ENCODE data around the gene NRXN3. TPM values are rescaled to one million over a fixed set of nuclear protein-coding genes. Genes with fewer than 3 reads are reported as not detected.

The NRXN3 gene
- total and polyA plus RNA-seq, 4 donors, result 1.4 to 8.3 (median 4.4) TPM

DNA sequence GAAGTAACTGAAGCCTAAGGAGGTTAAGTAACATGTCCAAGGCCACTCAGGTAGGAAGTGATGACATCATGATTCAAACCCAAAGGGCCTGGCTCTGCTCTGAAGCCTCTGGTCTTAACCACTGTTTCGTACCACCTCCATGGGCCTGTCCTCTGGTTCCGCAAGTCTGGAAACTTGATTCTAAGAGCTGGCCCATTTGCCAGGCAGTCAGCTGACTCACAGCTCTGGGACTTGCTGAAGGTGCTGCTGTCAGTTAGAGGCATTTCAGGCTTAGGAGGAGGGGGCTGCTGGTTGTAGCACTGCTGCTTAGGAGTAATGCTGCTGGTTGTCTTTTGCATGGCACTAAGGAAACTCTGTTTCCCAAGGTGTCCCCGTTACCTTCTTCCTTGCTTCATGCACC is 7.9 kb downstream of the NRXN3 start:
- Histone ChIP-seq H3K27me3 (ENCODE audit: control insufficient read depth in 3 of 3, insufficient read depth in 3 of 3, low read length in 2 of 3) (no peaks in the 10 kb centered on the region), H3K27ac (ENCODE audit: low read depth in 1 of 2, low read length in 1 of 2) (no peak overlapping the region), H3K4me1 (ENCODE audit: control insufficient read depth in 5 of 5, insufficient read depth in 5 of 5, low read length in 5 of 5) (no peaks in the 10 kb centered on the region), H3K36me3 (ENCODE audit: control insufficient read depth in 4 of 4, insufficient read depth in 4 of 4, low read length in 4 of 4) (no peaks in the 10 kb centered on the region), H3K9me3 (ENCODE audit: control insufficient read depth in 4 of 4, insufficient read depth in 3 of 4, low read length in 3 of 4) (peaks cover 0 to 3% (median 0%) of the 10 kb centered on the region in 4 donors), H3K9ac (ENCODE audit: insufficient read depth in 1 of 2, low read length in 2 of 2) (no peak overlapping the region), H3K4me3 (no peak overlapping the region)
- TF ChIP-seq, protein P1, sequence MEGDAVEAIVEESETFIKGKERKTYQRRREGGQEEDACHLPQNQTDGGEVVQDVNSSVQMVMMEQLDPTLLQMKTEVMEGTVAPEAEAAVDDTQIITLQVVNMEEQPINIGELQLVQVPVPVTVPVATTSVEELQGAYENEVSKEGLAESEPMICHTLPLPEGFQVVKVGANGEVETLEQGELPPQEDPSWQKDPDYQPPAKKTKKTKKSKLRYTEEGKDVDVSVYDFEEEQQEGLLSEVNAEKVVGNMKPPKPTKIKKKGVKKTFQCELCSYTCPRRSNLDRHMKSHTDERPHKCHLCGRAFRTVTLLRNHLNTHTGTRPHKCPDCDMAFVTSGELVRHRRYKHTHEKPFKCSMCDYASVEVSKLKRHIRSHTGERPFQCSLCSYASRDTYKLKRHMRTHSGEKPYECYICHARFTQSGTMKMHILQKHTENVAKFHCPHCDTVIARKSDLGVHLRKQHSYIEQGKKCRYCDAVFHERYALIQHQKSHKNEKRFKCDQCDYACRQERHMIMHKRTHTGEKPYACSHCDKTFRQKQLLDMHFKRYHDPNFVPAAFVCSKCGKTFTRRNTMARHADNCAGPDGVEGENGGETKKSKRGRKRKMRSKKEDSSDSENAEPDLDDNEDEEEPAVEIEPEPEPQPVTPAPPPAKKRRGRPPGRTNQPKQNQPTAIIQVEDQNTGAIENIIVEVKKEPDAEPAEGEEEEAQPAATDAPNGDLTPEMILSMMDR (IDR thresholded peaks at IDR 0.05; ENCODE audit: control extremely low read depth, extremely low read depth), result no peak
- 95 to 98% methylated on average over 3 of the region's 3 CpGs for WGBS, 2 donors
- ATAC-seq (ENCODE audit: insufficient read depth, low FRiP score), result no peak
- no peak for DNase-seq

DNA sequence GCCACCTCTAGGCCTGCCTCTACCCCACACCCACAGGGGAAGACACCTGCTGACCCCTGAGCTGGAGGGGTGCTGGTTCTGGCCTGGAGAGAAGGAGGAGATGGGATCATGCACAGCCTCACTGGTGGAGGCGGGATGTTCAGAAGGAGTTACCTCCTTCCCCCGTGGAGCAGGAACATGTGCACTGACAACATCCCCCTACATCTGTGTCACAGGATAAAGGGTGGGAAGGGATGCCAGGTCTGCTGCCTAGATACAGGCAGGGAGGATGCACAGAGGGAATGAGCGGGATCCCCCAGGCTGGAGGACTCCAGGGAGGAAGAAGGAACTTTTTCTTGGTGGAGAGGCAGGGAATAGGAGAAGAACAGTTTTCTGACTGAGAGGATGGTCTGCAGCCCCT is 8.8 kb downstream of the NRXN3 start:
- peaks cover 0 to 3% (median 0%) of the 10 kb centered on the region in 4 donors for H3K9me3 ChIP-seq (ENCODE audit: control insufficient read depth in 4 of 4, insufficient read depth in 3 of 4, low read length in 3 of 4)
- H3K4me3 ChIP-seq, result no peak overlapping the region
- no peak overlapping the region for H3K27ac ChIP-seq (ENCODE audit: low read depth in 1 of 2, low read length in 1 of 2)
- no peaks in the 10 kb centered on the region for H3K27me3 ChIP-seq (ENCODE audit: control insufficient read depth in 3 of 3, insufficient read depth in 3 of 3, low read length in 2 of 3)
- WGBS, 2 donors, result 85 to 86% methylated on average over 3 of the region's 3 CpGs
- no peak overlapping the region for H3K9ac ChIP-seq (ENCODE audit: insufficient read depth in 1 of 2, low read length in 2 of 2)
- ATAC-seq (ENCODE audit: insufficient read depth, low FRiP score) (no peak), DNase-seq (no peak)
- no peaks in the 10 kb centered on the region for H3K4me1 ChIP-seq (ENCODE audit: control insufficient read depth in 5 of 5, insufficient read depth in 5 of 5, low read length in 5 of 5)
- no peaks in the 10 kb centered on the region for H3K36me3 ChIP-seq (ENCODE audit: control insufficient read depth in 4 of 4, insufficient read depth in 4 of 4, low read length in 4 of 4)
- TF ChIP-seq, protein P1 (IDR thresholded peaks at IDR 0.05; ENCODE audit: control extremely low read depth, extremely low read depth), result no peak

DNA sequence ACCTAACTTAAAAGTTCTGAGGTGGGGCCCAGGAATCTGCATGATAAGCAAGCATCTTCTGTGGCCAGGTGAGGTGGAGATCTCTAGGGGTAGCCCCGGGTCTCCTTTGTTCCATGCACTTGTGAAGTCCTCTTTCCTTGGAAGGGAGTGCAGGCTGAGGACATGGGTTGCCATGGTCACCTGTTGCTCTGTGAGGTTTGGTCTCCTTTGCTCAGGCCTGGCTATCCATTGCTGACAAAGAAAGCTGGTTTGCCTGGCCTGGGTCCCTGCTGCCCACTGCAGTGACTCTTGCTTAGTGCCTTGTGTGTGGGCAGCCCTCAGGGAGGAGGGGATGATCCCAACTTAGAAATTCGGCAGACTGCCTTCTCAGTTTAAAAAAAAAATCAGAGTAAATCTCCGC is 11.1 kb downstream of the NRXN3 start:
- TF ChIP-seq, protein P1 (IDR thresholded peaks at IDR 0.05; ENCODE audit: control extremely low read depth, extremely low read depth), result no peak
- no peaks in the 10 kb centered on the region for H3K36me3 ChIP-seq (ENCODE audit: control insufficient read depth in 4 of 4, insufficient read depth in 4 of 4, low read length in 4 of 4)
- 75 to 81% methylated on average over 3 of the region's 3 CpGs for WGBS, 2 donors
- no peak overlapping the region for H3K9ac ChIP-seq (ENCODE audit: insufficient read depth in 1 of 2, low read length in 2 of 2)
- H3K4me3 ChIP-seq, result no peak overlapping the region
- ATAC-seq (ENCODE audit: insufficient read depth, low FRiP score) (no peak), DNase-seq (no peak)
- no peak overlapping the region for H3K27ac ChIP-seq (ENCODE audit: low read depth in 1 of 2, low read length in 1 of 2)
- no peaks in the 10 kb centered on the region for H3K27me3 ChIP-seq (ENCODE audit: control insufficient read depth in 3 of 3, insufficient read depth in 3 of 3, low read length in 2 of 3)
- H3K9me3 ChIP-seq (ENCODE audit: control insufficient read depth in 4 of 4, insufficient read depth in 3 of 4, low read length in 3 of 4), result peaks cover 0 to 2% (median 0%) of the 10 kb centered on the region in 4 donors
- H3K4me1 ChIP-seq (ENCODE audit: control insufficient read depth in 5 of 5, insufficient read depth in 5 of 5, low read length in 5 of 5), result no peaks in the 10 kb centered on the region

DNA sequence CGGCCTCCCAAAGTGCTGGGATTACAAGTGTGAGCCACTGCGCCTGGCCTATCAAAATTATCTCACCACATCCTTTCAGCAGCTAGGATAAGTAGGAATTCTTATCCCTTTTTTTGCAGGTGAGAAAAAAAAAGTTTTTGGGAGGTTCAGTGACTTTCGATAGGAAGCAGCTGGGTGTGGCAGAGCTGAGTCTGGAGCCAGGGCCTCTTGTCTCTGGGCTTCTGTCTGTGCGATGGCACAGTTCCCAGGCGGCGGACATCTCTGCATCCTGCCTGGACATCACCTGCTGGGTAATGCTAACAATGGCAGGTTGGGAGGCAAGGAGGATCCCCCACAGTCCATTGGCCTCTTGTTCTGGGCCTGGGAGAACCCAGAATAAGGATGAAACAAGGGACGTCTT is 12.5 kb downstream of the NRXN3 start:
- ATAC-seq (ENCODE audit: insufficient read depth, low FRiP score) (no peak), DNase-seq (no peak)
- Histone ChIP-seq H3K4me1 (ENCODE audit: control insufficient read depth in 5 of 5, insufficient read depth in 5 of 5, low read length in 5 of 5) (no peaks in the 10 kb centered on the region), H3K4me3 (no peak overlapping the region), H3K36me3 (ENCODE audit: control insufficient read depth in 4 of 4, insufficient read depth in 4 of 4, low read length in 4 of 4) (no peaks in the 10 kb centered on the region), H3K27me3 (ENCODE audit: control insufficient read depth in 3 of 3, insufficient read depth in 3 of 3, low read length in 2 of 3) (no peaks in the 10 kb centered on the region), H3K9me3 (ENCODE audit: control insufficient read depth in 4 of 4, insufficient read depth in 3 of 4, low read length in 3 of 4) (peaks cover 0 to 2% (median 0%) of the 10 kb centered on the region in 4 donors), H3K9ac (ENCODE audit: insufficient read depth in 1 of 2, low read length in 2 of 2) (no peak overlapping the region), H3K27ac (ENCODE audit: low read depth in 1 of 2, low read length in 1 of 2) (no peak overlapping the region)
- TF ChIP-seq, protein P1 (IDR thresholded peaks at IDR 0.05; ENCODE audit: control extremely low read depth, extremely low read depth), result no peak
- WGBS, 2 donors, result 78 to 89% methylated on average over 7 of the region's 7 CpGs

All from lung (tissue), 12 donors.